Fibroblast of lung (primary cell): Measurements from ENCODE around the gene IZUMO4. TPM values are rescaled to one million over a fixed set of nuclear protein-coding genes. Genes with fewer than 3 reads are reported as not detected.
A peak's percentile ranks its signal among the peaks of the same experiment; 100 is the strongest.

ENCODE experiments used
- DNase-seq, 2 donors: peaks; one replicate each; pipeline versions ENCODE4 v3.0.0 to v3.0.0-alpha.2; 2010; ENCODE audit warnings: low read depth in 2 of 2
- H2AFZ ChIP-seq: 2 replicates; pipeline ENCODE4 v1.5.1; 2012; ENCODE audit warnings: low read length, control low read depth, inconsistent platforms
- H3K27ac ChIP-seq: 2 replicates; pipeline ENCODE4 v1.5.1; 2011; ENCODE audit warnings: low read length, control low read depth; ENCODE audit not compliant: insufficient read depth
- H3K27me3 ChIP-seq: 2 replicates; pipeline ENCODE4 v1.5.1; 2011; ENCODE audit warnings: mild to moderate bottlenecking, low read length; ENCODE audit not compliant: control insufficient read depth, insufficient read depth
- H3K36me3 ChIP-seq: 2 replicates; pipeline ENCODE4 v1.5.1; 2011; ENCODE audit warnings: low read length; ENCODE audit not compliant: control insufficient read depth, insufficient read depth
- H3K4me1 ChIP-seq: 2 replicates; pipeline ENCODE4 v1.5.1; 2011; ENCODE audit warnings: low read length; ENCODE audit not compliant: control insufficient read depth, insufficient read depth; ENCODE audit errors: extremely low read depth
- H3K4me2 ChIP-seq: 2 replicates; pipeline ENCODE4 v1.5.1; 2011; ENCODE audit warnings: low read length, control low read depth; ENCODE audit not compliant: insufficient read depth; ENCODE audit errors: extremely low read depth
- H3K4me3 ChIP-seq, 4 experiments: fragments of 200-600 bp in 1 of 4; sonication (generic) in 1 of 4; replicated peaks in 1 of 4; 2 replicates each; pipeline ENCODE4 v1.5.1; 2011 to 2016; ENCODE audit warnings: low read length in 4 of 4, low read depth in 3 of 4, mild to moderate bottlenecking in 3 of 4, control low read depth in 2 of 4, inconsistent platforms in 1 of 4, mixed read lengths in 1 of 4; ENCODE audit not compliant: insufficient read depth in 1 of 4; ENCODE audit errors: control extremely low read depth in 1 of 4
- H3K79me2 ChIP-seq: 2 replicates; pipeline ENCODE4 v1.5.1; 2012; ENCODE audit warnings: mild to moderate bottlenecking, low read length, inconsistent platforms; ENCODE audit not compliant: control insufficient read depth, insufficient read depth
- H3K9ac ChIP-seq: 2 replicates; pipeline ENCODE4 v1.5.1; 2011; ENCODE audit warnings: mild to moderate bottlenecking, low read length, control low read depth; ENCODE audit not compliant: insufficient read depth
- H3K9me3 ChIP-seq: 2 replicates; pipeline ENCODE4 v1.5.1; 2012; ENCODE audit warnings: low read depth, low read length; ENCODE audit not compliant: control insufficient read depth, insufficient read depth
- H4K20me1 ChIP-seq: 2 replicates; pipeline ENCODE4 v1.5.1; 2011; ENCODE audit warnings: low read length; ENCODE audit not compliant: control insufficient read depth, insufficient read depth; ENCODE audit errors: extremely low read depth
- EZH2 ChIP-seq: IDR thresholded peaks from 2 replicates; pipeline ENCODE4 v1.5.1; 2012; ENCODE audit warnings: low read length, control low read depth, mild to moderate bottlenecking; ENCODE audit errors: missing control alignments
- polyA plus RNA-seq, 2 donors: library from polyadenylated mRNA; depleted of rRNA in 1 of 2; stranded (reverse) in 1 of 2; unstranded in 1 of 2; fragments of >200 nt; gene quantifications; 2 replicates each; pipeline ENCODE4 v1.2.1, GENCODE V29; 2011 to 2012; ENCODE audit warnings: missing spikeins in 1 of 2
- total RNA-seq: library from RNA; depleted of rRNA; stranded (reverse); fragments of >200 nt; gene quantifications from 2 replicates; pipeline ENCODE4 v1.2.1, GENCODE V29; 2014
- TF ChIP-seq, protein P1 (sequence below), 2 donors: IDR thresholded peaks in 1 of 2; conservative IDR thresholded peaks in 1 of 2; 1 replicate in 1 of 2; 2 replicates in 1 of 2; pipeline ENCODE4 v1.5.1; 2011 to 2012; ENCODE audit warnings: low read length in 2 of 2, control low read depth in 1 of 2, inconsistent platforms in 1 of 2, low read depth in 1 of 2, mild to moderate bottlenecking in 1 of 2

Gene IZUMO4
- total and polyA plus RNA-seq, 2 donors (not counting 1 experiment from before 2014, with no cell fraction given), result 0.56 to 1.3 TPM

DNA sequence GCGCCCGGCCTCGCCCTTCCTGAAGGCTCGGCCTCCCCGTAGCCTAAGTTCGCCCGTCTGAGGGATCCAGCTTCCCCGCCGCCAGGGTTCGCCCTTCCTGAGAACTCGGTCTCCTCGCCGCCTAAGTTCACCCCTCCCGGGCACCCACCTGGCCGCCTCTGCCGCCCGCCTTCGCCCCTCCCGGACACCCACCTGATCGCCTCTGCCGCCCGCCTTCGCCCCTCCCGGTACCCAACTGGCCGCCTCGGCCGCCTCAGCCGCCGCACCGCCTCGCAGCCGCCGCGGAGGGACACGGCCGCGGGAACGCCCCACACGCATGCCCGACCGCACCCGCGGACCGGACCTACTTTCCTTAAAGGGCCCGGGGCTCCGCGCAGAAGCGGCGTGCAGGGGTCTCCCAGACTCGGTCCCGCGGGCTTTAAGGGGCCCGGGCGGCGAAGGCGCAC, 658 bp upstream of the IZUMO4 start, which contains the start of gene MOB3A:
TSS of gene MOB3A (minus strand) at position 293 of the 446 bp plus-strand sequence. CDS start 17,766 bp downstream, outside the sequence.
- H3K9me3 ChIP-seq, result no peaks in the 10 kb centered on the region
- no peaks in the 10 kb centered on the region for H3K27me3 ChIP-seq
- peak within 1 kb of the TSS; percentile 90 for H3K4me2 ChIP-seq
- peak within 1 kb of the TSS; percentile 53 to 71 (median 65) for H3K4me3 ChIP-seq
- H3K27ac ChIP-seq, result peak within 1 kb of the TSS; percentile 73
- H3K79me2 ChIP-seq, result peaks cover 36% of the 10 kb centered on the region
- H3K4me1 ChIP-seq, result peaks cover 2% of the 10 kb centered on the region
- DNase-seq, result peak; percentile 95 to 96
- no peaks in the 10 kb centered on the region for H4K20me1 ChIP-seq
- no peak within 1 kb of the TSS for H2AFZ ChIP-seq
- H3K36me3 ChIP-seq, result peaks cover 14% of the 10 kb centered on the region
- TF ChIP-seq, protein P1, sequence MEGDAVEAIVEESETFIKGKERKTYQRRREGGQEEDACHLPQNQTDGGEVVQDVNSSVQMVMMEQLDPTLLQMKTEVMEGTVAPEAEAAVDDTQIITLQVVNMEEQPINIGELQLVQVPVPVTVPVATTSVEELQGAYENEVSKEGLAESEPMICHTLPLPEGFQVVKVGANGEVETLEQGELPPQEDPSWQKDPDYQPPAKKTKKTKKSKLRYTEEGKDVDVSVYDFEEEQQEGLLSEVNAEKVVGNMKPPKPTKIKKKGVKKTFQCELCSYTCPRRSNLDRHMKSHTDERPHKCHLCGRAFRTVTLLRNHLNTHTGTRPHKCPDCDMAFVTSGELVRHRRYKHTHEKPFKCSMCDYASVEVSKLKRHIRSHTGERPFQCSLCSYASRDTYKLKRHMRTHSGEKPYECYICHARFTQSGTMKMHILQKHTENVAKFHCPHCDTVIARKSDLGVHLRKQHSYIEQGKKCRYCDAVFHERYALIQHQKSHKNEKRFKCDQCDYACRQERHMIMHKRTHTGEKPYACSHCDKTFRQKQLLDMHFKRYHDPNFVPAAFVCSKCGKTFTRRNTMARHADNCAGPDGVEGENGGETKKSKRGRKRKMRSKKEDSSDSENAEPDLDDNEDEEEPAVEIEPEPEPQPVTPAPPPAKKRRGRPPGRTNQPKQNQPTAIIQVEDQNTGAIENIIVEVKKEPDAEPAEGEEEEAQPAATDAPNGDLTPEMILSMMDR (conservative IDR thresholded peaks at IDR 0.05 in 1 of 2, IDR thresholded peaks at IDR 0.05 in 1 of 2; ENCODE audit: low read depth in 1 of 2, low read length in 2 of 2), result peak; percentile 39 to 48
- TF ChIP-seq EZH2, result no peak
- peak within 1 kb of the TSS; percentile 90 for H3K9ac ChIP-seq

DNA sequence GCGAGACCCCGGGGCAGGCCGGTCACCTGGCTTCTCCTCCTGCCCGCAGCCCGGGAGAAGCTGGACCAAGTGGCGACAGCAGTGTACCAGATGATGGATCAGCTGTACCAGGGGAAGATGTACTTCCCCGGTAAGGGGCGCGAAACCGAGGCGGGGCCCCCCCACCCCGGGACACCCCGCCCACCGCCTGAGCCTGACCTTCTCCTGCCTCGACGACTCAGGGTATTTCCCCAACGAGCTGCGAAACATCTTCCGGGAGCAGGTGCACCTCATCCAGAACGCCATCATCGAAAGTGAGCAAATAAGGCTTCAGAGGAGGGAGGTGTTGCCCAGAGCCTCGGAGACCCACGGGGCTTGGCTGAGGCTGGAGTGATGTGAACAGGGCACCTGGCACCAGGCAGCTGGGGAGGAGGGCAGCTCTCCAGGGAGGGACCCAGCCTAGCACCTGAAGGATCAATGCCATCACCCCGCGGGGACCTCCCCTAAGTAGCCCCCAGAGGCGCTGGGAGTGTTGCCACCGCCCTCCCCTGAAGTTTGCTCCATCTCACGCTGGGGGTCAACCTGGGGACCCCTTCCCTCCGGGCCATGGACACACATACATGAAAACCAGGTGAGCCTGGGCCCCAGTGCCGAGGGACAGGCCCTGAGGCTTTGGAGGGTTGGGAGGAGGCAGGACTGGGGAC, 629 bp downstream of the IZUMO4 start:
- H3K4me2 ChIP-seq, result peak overlapping the region; percentile 61
- H3K4me3 ChIP-seq, result peak overlapping the region; percentile 16 to 54 (median 38)
- no peaks in the 10 kb centered on the region for H3K4me1 ChIP-seq
- no peak for DNase-seq
- no peaks in the 10 kb centered on the region for H4K20me1 ChIP-seq
- H2AFZ ChIP-seq, result no peak overlapping the region
- no peaks in the 10 kb centered on the region for H3K9me3 ChIP-seq
- peaks cover 24% of the 10 kb centered on the region for H3K36me3 ChIP-seq
- no peak overlapping the region for H3K27ac ChIP-seq
- peaks cover 32% of the 10 kb centered on the region for H3K79me2 ChIP-seq
- no peak for TF ChIP-seq EZH2
- TF ChIP-seq, protein P1 (conservative IDR thresholded peaks at IDR 0.05 in 1 of 2, IDR thresholded peaks at IDR 0.05 in 1 of 2; ENCODE audit: low read depth in 1 of 2, low read length in 2 of 2), result no peak
- H3K27me3 ChIP-seq, result no peaks in the 10 kb centered on the region
- no peak overlapping the region for H3K9ac ChIP-seq

DNA sequence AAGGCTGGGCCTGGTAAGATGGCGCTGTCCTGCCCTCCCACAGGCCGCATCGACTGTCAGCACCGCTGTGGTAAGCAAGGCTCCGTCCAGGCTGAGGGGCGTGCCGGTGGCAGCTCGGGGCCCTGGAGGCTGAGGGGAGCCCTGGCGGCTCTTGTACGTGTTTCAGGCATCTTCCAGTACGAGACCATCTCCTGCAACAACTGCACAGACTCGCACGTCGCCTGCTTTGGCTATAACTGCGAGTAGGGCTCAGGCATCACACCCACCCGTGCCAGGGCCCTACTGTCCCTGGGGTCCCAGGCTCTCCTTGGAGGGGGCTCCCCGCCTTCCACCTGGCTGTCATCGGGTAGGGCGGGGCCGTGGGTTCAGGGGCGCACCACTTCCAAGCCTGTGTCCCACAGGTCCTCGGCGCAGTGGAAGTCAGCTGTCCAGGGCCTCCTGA, 1.2 kb downstream of the IZUMO4 start:
- H2AFZ ChIP-seq, result no peak overlapping the region
- H3K4me3 ChIP-seq, result no peak overlapping the region
- TF ChIP-seq EZH2, result no peak
- TF ChIP-seq, protein P1 (conservative IDR thresholded peaks at IDR 0.05 in 1 of 2, IDR thresholded peaks at IDR 0.05 in 1 of 2; ENCODE audit: low read depth in 1 of 2, low read length in 2 of 2), result no peak
- H3K4me1 ChIP-seq, result no peaks in the 10 kb centered on the region
- DNase-seq, result no peak
- peaks cover 24% of the 10 kb centered on the region for H3K36me3 ChIP-seq
- no peak overlapping the region for H3K9ac ChIP-seq
- no peak overlapping the region for H3K27ac ChIP-seq
- H3K4me2 ChIP-seq, result no peak overlapping the region
- peaks cover 28% of the 10 kb centered on the region for H3K79me2 ChIP-seq
- no peaks in the 10 kb centered on the region for H4K20me1 ChIP-seq
- H3K27me3 ChIP-seq, result no peaks in the 10 kb centered on the region
- H3K9me3 ChIP-seq, result no peaks in the 10 kb centered on the region
